Fibroblast of mammary gland (primary cell): ENCODE data around the gene PTH2.

ENCODE experiments used
- DNase-seq: peaks from one replicate; pipeline ENCODE4 v3.0.0-alpha.2; 2010; ENCODE audit warnings: low read depth
- H3K4me3 ChIP-seq: 2 replicates; pipeline ENCODE4 v1.5.1; 2011; ENCODE audit warnings: low read depth, mild to moderate bottlenecking, low read length, moderate library complexity; ENCODE audit not compliant: control insufficient read depth
- CTCF ChIP-seq: conservative IDR thresholded peaks from 2 replicates; pipeline ENCODE4 v1.5.1; 2011; ENCODE audit warnings: low read depth, low read length, inconsistent platforms; ENCODE audit not compliant: control insufficient read depth, insufficient read depth

PTH2 gene

GRCh38 chr19:49413348-49413747 lies 9.9 kb downstream of the PTH2 start:
- peak; percentile 43 for DNase-seq
- no peak overlapping the region for H3K4me3 ChIP-seq
- TF ChIP-seq CTCF = no peak

DNA sequence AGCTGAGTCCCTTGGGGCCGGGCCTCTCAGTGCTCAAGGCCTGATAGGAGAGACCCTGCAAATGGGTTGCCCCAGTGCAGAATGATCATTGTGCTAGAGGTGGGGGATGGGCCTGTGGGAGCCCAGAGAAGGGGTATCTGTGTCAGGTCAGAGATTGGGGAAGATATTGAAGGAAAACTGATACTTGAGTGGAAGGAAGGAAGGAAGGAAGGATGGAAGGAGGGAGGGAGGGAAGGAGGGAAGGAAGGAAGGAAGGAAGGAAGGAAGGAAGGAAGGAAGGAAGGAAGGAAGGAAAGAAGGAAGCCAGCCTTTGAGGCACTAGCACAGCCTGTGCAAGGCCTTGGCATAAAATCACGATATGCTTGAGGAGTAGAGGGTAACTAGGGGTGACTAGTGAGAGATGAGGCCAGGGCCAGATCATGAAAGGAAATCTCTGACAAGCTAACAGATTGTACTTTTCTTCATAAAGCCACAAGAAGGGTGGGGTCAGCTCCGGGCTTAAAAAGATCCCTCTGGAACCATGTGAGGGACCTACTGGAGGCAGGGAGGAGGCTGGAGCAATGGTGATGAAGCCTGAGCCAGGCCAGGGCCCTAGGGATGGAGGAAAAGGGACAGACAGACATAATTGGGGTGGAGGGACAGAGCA lies 11.4 kb downstream of the PTH2 start:
- H3K4me3 ChIP-seq = no peak overlapping the region
- no peak for DNase-seq
- no peak for TF ChIP-seq CTCF

DNA sequence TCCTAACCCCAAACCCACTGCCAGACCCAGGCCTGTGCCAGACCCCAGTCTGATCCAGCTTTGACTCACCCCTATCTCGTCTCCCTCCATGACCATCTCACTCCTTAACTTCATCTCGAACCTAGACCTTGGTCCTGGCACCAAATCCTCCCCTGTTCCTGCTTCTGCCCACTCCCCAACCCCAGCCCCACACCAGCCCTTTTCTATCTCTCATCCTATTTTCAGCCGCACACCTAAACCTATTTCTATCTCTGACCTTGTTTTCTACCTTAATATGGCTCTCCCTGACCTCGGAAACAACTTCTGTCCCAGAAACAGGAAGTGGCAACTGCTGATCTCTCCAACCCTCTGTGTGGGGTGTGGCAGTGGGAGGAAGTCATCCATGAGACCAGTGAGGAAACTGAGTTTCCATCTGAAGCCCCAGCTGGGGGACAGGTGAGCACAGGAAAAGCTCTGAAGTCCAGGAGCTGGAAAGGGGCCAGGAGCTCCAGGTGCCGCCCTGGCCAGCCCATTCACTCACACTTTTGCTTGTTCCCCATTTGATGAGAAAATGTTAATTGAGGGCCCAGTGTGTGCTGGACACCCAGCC lies 13.7 kb downstream of the PTH2 start:
- no peak for TF ChIP-seq CTCF
- no peak overlapping the region for H3K4me3 ChIP-seq
- no peak for DNase-seq

- no peak overlapping the region for H3K4me3 ChIP-seq
- TF ChIP-seq CTCF = no peak
- DNase-seq = no peak
Observed at GRCh38 chr19:49408816-49409440, 14.3 kb downstream of the PTH2 start.

- H3K4me3 ChIP-seq = no peak overlapping the region
- no peak for TF ChIP-seq CTCF
Observed at GRCh38 chr19:49407482-49408015, 15.7 kb downstream of the PTH2 start.

GRCh38 chr19:49407079-49407478 lies 16.2 kb downstream of the PTH2 start:
- DNase-seq = no peak
- H3K4me3 ChIP-seq = no peak overlapping the region
- TF ChIP-seq CTCF = no peak

More at GRCh38 chr19:49407482-49408015, 15.7 kb downstream of the PTH2 start:
- no peak for DNase-seq
